Measurements from ENCODE around the gene HSF4. TPM values are rescaled to one million over a fixed set of nuclear protein-coding genes. Genes with fewer than 3 reads are reported as not detected.
A peak's percentile ranks its signal among the peaks of the same experiment; 100 is the strongest.

HSF4 gene
- total RNA-seq, 1 experiment from 2014 or later: 2.2 TPM

DNA sequence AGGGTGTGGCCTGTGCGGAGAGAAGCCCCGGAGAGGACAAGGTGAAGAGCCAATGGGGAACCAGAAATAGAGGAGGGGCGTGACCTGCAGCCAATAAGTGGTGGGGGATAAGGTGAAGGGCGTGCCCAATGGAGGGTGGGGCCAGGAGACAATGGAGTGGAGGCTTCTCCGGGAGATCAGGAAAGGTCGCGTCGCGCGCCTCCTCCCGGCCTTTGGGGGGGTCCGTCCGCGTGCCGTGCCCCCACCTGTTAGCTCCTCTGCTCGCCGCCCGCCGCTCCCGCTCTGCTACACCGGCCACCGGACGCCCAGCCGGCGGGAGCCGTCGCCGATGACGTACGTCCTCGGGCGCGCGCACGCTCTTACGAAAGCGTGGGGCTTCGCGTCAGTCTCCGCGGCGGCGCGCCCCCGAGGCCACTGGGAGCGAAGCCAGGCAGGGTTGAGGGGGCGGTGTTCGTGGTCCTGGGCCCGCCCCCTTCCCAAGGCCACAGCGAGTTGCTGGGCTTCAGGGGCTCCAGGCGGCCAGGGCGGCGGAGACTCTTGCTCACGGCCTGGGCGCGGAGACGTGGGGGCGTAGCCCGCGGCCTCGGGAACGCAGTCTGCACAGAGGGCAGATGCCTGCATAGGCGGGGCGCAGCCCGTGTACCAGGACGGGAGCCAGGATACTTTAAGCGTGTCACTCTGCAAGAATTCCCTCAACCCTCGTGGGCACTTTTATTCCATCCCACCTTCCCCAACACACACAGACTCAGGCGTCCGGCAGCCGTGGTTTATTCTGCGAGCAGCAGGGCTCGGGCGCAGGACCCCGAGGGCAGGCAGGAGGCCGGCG lies 19.3 kb downstream of the HSF4 start, which contains the start of gene MATCAP1 (continued):
- peak; percentile 91 for TF ChIP-seq SP1 (CRISPR knock-in tag; conservative IDR thresholded peaks at IDR 0.05)

GRCh38 chr16:67184453-67184994 lies 20.0 kb downstream of the HSF4 start:
- CTCF ChIA-PET: interaction anchor here (0.5 to 4.4 kb wide), 34 partner anchors 10 to 910 kb away, joined by 3 to 88 read pairs (median 5); partner anchors contain the start of genes B3GNT9, CES3, ELMO3 and FBXL8
- ATAC-seq: no peak
- DNase-seq (ENCODE audit: low spot score): peak; percentile 45

GRCh38 chr16:67184995-67185650 lies 20.6 kb downstream of the HSF4 start:
- ATAC-seq (peak; percentile 50), DNase-seq (ENCODE audit: low spot score) (peak; percentile 98)
- ChIA-PET POLR2A (interaction anchor here (1.2 to 2.1 kb wide), 5 partner anchors 10 to 34 kb away, joined by 3 to 8 read pairs (median 6); partner anchors contain the start of genes B3GNT9 and NOL3), CTCF (interaction anchor here (0.5 to 4.4 kb wide), 38 partner anchors 10 to 355 kb away, joined by 3 to 88 read pairs (median 4); partner anchors contain the start of genes B3GNT9, CES3, ELMO3 and FBXL8)
- Mint-ChIP-seq H3K27me3 (ENCODE audit: low read depth) (peaks cover 29% of the 10 kb centered on the region), H3K36me3 (no peaks in the 10 kb centered on the region), H3K4me3 (peak overlapping the region; percentile 82), H3K9me3 (no peaks in the 10 kb centered on the region), H3K4me1 (peaks cover 19% of the 10 kb centered on the region), H3K27ac (no peak overlapping the region)
- TF ChIP-seq, protein P1, sequence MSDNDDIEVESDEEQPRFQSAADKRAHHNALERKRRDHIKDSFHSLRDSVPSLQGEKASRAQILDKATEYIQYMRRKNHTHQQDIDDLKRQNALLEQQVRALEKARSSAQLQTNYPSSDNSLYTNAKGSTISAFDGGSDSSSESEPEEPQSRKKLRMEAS (CRISPR knock-in tag; IDR thresholded peaks at IDR 0.05): peak; percentile 86
- TF ChIP-seq KAT7 (CRISPR knock-in tag; IDR thresholded peaks at IDR 0.05; ENCODE audit: borderline replicate concordance) (no peak), IRF2 (CRISPR knock-in tag; IDR thresholded peaks at IDR 0.05; ENCODE audit: borderline replicate concordance, low read depth) (0 out of 2 replicates have a peak, but pooled peaks have one; percentile 57), JAZF1 (CRISPR knock-in tag; IDR thresholded peaks at IDR 0.05) (no peak), TEAD4 (CRISPR knock-in tag; IDR thresholded peaks at IDR 0.05) (peak; percentile 72; the same call in 1 of the 2 replicates), SP1 (CRISPR knock-in tag; conservative IDR thresholded peaks at IDR 0.05) (peak; percentile 72), CBFB (CRISPR knock-in tag; IDR thresholded peaks at IDR 0.05; ENCODE audit: low read depth) (no peak), ZNF671 (CRISPR knock-in tag; IDR thresholded peaks at IDR 0.05) (no peak; the same call in 1 of the 2 replicates), ZNF317 (CRISPR knock-in tag; IDR thresholded peaks at IDR 0.05; ENCODE audit: borderline replicate concordance, low read depth) (no peak), FOXP1 (CRISPR knock-in tag; IDR thresholded peaks at IDR 0.05; ENCODE audit: borderline replicate concordance) (peak; percentile 75), FOXJ3 (CRISPR knock-in tag; IDR thresholded peaks at IDR 0.05; ENCODE audit: borderline replicate concordance) (no peak), NR3C1 (CRISPR knock-in tag; conservative IDR thresholded peaks at IDR 0.05; ENCODE audit: low read depth) (no peak), NR1H2 (CRISPR knock-in tag; IDR thresholded peaks at IDR 0.05) (no peak), MYBL2 (CRISPR knock-in tag; IDR thresholded peaks at IDR 0.05) (no peak), ZMAT4 (CRISPR knock-in tag; IDR thresholded peaks at IDR 0.05) (no peak), CREM (CRISPR knock-in tag; IDR thresholded peaks at IDR 0.05) (0 out of 2 replicates have a peak, but pooled peaks have one; percentile 62), NFATC4 (CRISPR knock-in tag; IDR thresholded peaks at IDR 0.05) (no peak)
- TF ChIP-seq, protein P2, sequence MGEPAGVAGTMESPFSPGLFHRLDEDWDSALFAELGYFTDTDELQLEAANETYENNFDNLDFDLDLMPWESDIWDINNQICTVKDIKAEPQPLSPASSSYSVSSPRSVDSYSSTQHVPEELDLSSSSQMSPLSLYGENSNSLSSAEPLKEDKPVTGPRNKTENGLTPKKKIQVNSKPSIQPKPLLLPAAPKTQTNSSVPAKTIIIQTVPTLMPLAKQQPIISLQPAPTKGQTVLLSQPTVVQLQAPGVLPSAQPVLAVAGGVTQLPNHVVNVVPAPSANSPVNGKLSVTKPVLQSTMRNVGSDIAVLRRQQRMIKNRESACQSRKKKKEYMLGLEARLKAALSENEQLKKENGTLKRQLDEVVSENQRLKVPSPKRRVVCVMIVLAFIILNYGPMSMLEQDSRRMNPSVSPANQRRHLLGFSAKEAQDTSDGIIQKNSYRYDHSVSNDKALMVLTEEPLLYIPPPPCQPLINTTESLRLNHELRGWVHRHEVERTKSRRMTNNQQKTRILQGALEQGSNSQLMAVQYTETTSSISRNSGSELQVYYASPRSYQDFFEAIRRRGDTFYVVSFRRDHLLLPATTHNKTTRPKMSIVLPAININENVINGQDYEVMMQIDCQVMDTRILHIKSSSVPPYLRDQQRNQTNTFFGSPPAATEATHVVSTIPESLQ (CRISPR knock-in tag; IDR thresholded peaks at IDR 0.05): no peak
- TF ChIP-seq, protein P3, sequence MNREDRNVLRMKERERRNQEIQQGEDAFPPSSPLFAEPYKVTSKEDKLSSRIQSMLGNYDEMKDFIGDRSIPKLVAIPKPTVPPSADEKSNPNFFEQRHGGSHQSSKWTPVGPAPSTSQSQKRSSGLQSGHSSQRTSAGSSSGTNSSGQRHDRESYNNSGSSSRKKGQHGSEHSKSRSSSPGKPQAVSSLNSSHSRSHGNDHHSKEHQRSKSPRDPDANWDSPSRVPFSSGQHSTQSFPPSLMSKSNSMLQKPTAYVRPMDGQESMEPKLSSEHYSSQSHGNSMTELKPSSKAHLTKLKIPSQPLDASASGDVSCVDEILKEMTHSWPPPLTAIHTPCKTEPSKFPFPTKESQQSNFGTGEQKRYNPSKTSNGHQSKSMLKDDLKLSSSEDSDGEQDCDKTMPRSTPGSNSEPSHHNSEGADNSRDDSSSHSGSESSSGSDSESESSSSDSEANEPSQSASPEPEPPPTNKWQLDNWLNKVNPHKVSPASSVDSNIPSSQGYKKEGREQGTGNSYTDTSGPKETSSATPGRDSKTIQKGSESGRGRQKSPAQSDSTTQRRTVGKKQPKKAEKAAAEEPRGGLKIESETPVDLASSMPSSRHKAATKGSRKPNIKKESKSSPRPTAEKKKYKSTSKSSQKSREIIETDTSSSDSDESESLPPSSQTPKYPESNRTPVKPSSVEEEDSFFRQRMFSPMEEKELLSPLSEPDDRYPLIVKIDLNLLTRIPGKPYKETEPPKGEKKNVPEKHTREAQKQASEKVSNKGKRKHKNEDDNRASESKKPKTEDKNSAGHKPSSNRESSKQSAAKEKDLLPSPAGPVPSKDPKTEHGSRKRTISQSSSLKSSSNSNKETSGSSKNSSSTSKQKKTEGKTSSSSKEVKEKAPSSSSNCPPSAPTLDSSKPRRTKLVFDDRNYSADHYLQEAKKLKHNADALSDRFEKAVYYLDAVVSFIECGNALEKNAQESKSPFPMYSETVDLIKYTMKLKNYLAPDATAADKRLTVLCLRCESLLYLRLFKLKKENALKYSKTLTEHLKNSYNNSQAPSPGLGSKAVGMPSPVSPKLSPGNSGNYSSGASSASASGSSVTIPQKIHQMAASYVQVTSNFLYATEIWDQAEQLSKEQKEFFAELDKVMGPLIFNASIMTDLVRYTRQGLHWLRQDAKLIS (CRISPR knock-in tag; IDR thresholded peaks at IDR 0.05; ENCODE audit: borderline replicate concordance): no peak
- TF ChIP-seq, protein P4, sequence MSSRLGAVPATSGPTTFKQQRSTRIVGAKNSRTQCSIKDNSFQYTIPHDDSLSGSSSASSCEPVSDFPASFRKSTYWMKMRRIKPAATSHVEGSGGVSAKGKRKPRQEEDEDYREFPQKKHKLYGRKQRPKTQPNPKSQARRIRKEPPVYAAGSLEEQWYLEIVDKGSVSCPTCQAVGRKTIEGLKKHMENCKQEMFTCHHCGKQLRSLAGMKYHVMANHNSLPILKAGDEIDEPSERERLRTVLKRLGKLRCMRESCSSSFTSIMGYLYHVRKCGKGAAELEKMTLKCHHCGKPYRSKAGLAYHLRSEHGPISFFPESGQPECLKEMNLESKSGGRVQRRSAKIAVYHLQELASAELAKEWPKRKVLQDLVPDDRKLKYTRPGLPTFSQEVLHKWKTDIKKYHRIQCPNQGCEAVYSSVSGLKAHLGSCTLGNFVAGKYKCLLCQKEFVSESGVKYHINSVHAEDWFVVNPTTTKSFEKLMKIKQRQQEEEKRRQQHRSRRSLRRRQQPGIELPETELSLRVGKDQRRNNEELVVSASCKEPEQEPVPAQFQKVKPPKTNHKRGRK (CRISPR knock-in tag; IDR thresholded peaks at IDR 0.05; ENCODE audit: borderline replicate concordance): no peak

More at GRCh38 chr16:67184453-67184994, 20.0 kb downstream of the HSF4 start:
- Mint-ChIP-seq H3K27me3 (ENCODE audit: low read depth) (peaks cover 29% of the 10 kb centered on the region), H3K27ac (no peak overlapping the region), H3K4me3 (peak overlapping the region; percentile 82), H3K9me3 (no peaks in the 10 kb centered on the region), H3K4me1 (peaks cover 17% of the 10 kb centered on the region), H3K36me3 (no peaks in the 10 kb centered on the region)
- TF ChIP-seq HMGA2 (CRISPR knock-in tag; IDR thresholded peaks at IDR 0.05): no peak
- TF ChIP-seq FOXP1 (CRISPR knock-in tag; IDR thresholded peaks at IDR 0.05; ENCODE audit: borderline replicate concordance): 0 out of 2 replicates have a peak, but pooled peaks have one; percentile 32
- POLR2A ChIA-PET: interaction anchor here (1.2 to 2.1 kb wide), 5 partner anchors 9 to 34 kb away, joined by 3 to 8 read pairs (median 6); partner anchors contain the start of genes B3GNT9 and NOL3
